Hypothalamus (tissue), 51 donors: ENCODE results near the gene ARHGAP5.

Experiments
- DNase-seq, 51 donors: peaks; one replicate each; lab custom pipeline; 2025; lab: John Stamatoyannopoulos, UW

ARHGAP5 gene

DNA sequence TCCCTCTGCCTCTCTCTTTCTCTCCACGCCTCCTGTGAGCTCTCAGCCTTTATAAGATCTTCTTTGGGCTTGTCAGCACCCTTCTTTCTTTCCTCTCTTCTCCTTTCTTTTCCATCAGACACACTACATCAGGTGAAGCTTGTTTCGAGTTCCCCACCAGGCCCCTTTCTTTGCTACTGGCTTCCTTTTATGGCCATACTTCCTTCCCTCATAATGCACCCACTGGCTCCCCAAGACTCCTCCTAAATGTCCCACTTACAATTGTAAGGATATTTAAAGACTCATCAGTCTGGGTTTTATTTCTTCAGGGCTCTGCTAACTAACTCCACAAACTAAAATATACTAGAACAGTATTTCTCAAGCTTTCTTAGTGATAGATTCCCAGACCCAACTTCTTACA lies 129.4 kb downstream of the ARHGAP5 start:
- DNase-seq = no peak

DNA sequence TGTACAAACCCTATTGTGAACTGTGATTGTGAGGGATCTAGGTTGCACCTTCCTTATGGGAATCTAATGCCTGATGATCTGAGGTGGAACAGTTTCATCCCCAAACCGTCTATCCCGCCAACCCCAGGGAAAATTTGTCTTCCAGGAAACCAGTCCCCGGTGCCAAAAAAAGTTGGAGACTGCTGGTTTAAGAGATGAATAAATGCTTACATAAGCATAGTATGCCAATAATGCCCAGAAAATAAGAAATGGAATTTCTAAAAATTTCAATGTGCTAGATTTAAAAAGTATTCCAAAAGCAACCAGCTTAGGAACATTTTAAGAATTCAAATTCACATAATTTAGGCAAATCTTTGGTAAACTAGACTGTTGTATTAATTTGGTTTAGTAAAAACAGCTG lies 131.4 kb downstream of the ARHGAP5 start:
- no peak for DNase-seq
